ENCODE data around the gene MYEF2.

Gene MYEF2

GRCh38 chr15:48145923-48146322 lies 32.2 kb downstream of the MYEF2 start:
- in situ Hi-C loops (cut with MboI; ENCODE audit: low sequenced_read_pairs) = no loop called here

- in situ Hi-C loops (cut with MboI; ENCODE audit: low sequenced_read_pairs) = no loop called here
These were observed 33.2 kb downstream of the MYEF2 start for GRCh38 chr15:48144889-48145288.

GRCh38 chr15:48143856-48144255 lies 34.2 kb downstream of the MYEF2 start:
- in situ Hi-C loops (cut with MboI; ENCODE audit: low sequenced_read_pairs) = no loop called here

- in situ Hi-C loops (cut with MboI; ENCODE audit: low sequenced_read_pairs) = no loop called here
These were observed 45.2 kb downstream of the MYEF2 start for GRCh38 chr15:48132874-48133273.

GRCh38 chr15:48131324-48131723 lies 46.8 kb downstream of the MYEF2 start:
- in situ Hi-C loops (cut with MboI; ENCODE audit: low sequenced_read_pairs) = no loop called here

GRCh38 chr15:48126667-48127355 lies 51.3 kb downstream of the MYEF2 start:
- in situ Hi-C loops (cut with MboI; ENCODE audit: low sequenced_read_pairs) = no loop called here

- in situ Hi-C loops (cut with MboI; ENCODE audit: low sequenced_read_pairs) = no loop called here
These were observed 56.2 kb downstream of the MYEF2 start for GRCh38 chr15:48121849-48122248.

- in situ Hi-C loops (cut with MboI; ENCODE audit: low sequenced_read_pairs) = no loop called here
These were observed 57.4 kb downstream of the MYEF2 start, which contains the start of gene SLC24A5 for GRCh38 chr15:48120745-48121144. TSS of gene SLC24A5 (plus strand) at chr15:48120990. CDS start at chr15:48121045, 55 bp downstream.

GRCh38 chr15:48119277-48119676 lies 58.8 kb downstream of the MYEF2 start:
- in situ Hi-C loops (cut with MboI; ENCODE audit: low sequenced_read_pairs) = no loop called here

GRCh38 chr15:48112242-48112641 lies 65.9 kb downstream of the MYEF2 start:
- in situ Hi-C loops (cut with MboI; ENCODE audit: low sequenced_read_pairs) = no loop called here

GRCh38 chr15:48109856-48110531 lies 68.1 kb downstream of the MYEF2 start:
- in situ Hi-C loops (cut with MboI; ENCODE audit: low sequenced_read_pairs) = no loop called here

GRCh38 chr15:48109212-48109611 lies 68.9 kb downstream of the MYEF2 start:
- in situ Hi-C loops (cut with MboI; ENCODE audit: low sequenced_read_pairs) = no loop called here

GRCh38 chr15:48105936-48106335 lies 72.2 kb downstream of the MYEF2 start:
- in situ Hi-C loops (cut with MboI; ENCODE audit: low sequenced_read_pairs) = no loop called here

- in situ Hi-C loops (cut with MboI; ENCODE audit: low sequenced_read_pairs) = no loop called here
These were observed 74.4 kb downstream of the MYEF2 start for GRCh38 chr15:48103647-48104046.

GRCh38 chr15:48102167-48102566 lies 75.9 kb downstream of the MYEF2 start:
- in situ Hi-C loops (cut with MboI; ENCODE audit: low sequenced_read_pairs) = no loop called here

GRCh38 chr15:48101376-48101961 lies 76.6 kb downstream of the MYEF2 start:
- in situ Hi-C loops (cut with MboI; ENCODE audit: low sequenced_read_pairs) = no loop called here

GRCh38 chr15:48097264-48097663 lies 80.8 kb downstream of the MYEF2 start:
- in situ Hi-C loops (cut with MboI; ENCODE audit: low sequenced_read_pairs) = no loop called here

GRCh38 chr15:48096813-48097212 lies 81.3 kb downstream of the MYEF2 start:
- in situ Hi-C loops (cut with MboI; ENCODE audit: low sequenced_read_pairs) = no loop called here

GRCh38 chr15:48096355-48096786 lies 81.7 kb downstream of the MYEF2 start:
- in situ Hi-C loops (cut with MboI; ENCODE audit: low sequenced_read_pairs) = no loop called here

GRCh38 chr15:48091522-48091921 lies 86.6 kb downstream of the MYEF2 start:
- in situ Hi-C loops (cut with MboI; ENCODE audit: low sequenced_read_pairs) = no loop called here

- in situ Hi-C loops (cut with MboI; ENCODE audit: low sequenced_read_pairs) = no loop called here
These were observed 87.4 kb downstream of the MYEF2 start for GRCh38 chr15:48090666-48091065.

GRCh38 chr15:48090115-48090514 lies 88.0 kb downstream of the MYEF2 start:
- in situ Hi-C loops (cut with MboI; ENCODE audit: low sequenced_read_pairs) = no loop called here
